ENCODE data around the gene TPRG1. TPM values are rescaled to one million over a fixed set of nuclear protein-coding genes. Genes with fewer than 3 reads are reported as not detected.
A peak's percentile ranks its signal among the peaks of the same experiment; 100 is the strongest.

TPRG1 gene
- total RNA-seq, 1 donor from 2014 or later = 23.4 TPM

- DNase-seq = no peak
- Histone ChIP-seq H3K36me3 (no peaks in the 10 kb centered on the region), H3K4me1 (peaks cover 8% of the 10 kb centered on the region), H3K9me3 (no peaks in the 10 kb centered on the region), H3K4me3 (no peak overlapping the region), H3K27me3 (ENCODE audit: low read depth) (no peaks in the 10 kb centered on the region), H3K27ac (peak overlapping the region; percentile 61)
- no peak for ATAC-seq
- no peak for TF ChIP-seq CTCF (IDR thresholded peaks at IDR 0.05)
- intact Hi-C loops (cut with DNase I) = no loop called here
Measured at GRCh38 chr3:189132839-189133238, 38.9 kb upstream of the TPRG1 start.

GRCh38 chr3:189133768-189134167, 38.0 kb upstream of the TPRG1 start:
- no peaks in the 10 kb centered on the region for H3K27me3 ChIP-seq (ENCODE audit: low read depth)
- intact Hi-C loops (cut with DNase I) = no loop called here
- no peak overlapping the region for H3K27ac ChIP-seq
- peaks cover 8% of the 10 kb centered on the region for H3K4me1 ChIP-seq
- no peak overlapping the region for H3K4me3 ChIP-seq
- TF ChIP-seq CTCF (IDR thresholded peaks at IDR 0.05) = no peak
- ATAC-seq (peak in 1 of 2 donors; percentile 74), DNase-seq (no peak)
- H3K9me3 ChIP-seq = no peaks in the 10 kb centered on the region
- H3K36me3 ChIP-seq = no peaks in the 10 kb centered on the region

GRCh38 chr3:189137416-189137815, 34.4 kb upstream of the TPRG1 start:
- Histone ChIP-seq H3K4me1 (no peaks in the 10 kb centered on the region), H3K4me3 (no peak overlapping the region), H3K27ac (no peak overlapping the region), H3K9me3 (no peaks in the 10 kb centered on the region), H3K27me3 (ENCODE audit: low read depth) (no peaks in the 10 kb centered on the region), H3K36me3 (no peaks in the 10 kb centered on the region)
- TF ChIP-seq CTCF (IDR thresholded peaks at IDR 0.05) = no peak
- no peak for ATAC-seq
- intact Hi-C loops (cut with DNase I) = no loop called here
- no peak for DNase-seq

- peak overlapping the region; percentile 8 for H3K27ac ChIP-seq
Measured at GRCh38 chr3:189138901-189139610, 32.7 kb upstream of the TPRG1 start.

GRCh38 chr3:189139611-189139940, 32.2 kb upstream of the TPRG1 start:
- Histone ChIP-seq H3K4me1 (peaks cover 8% of the 10 kb centered on the region), H3K9me3 (no peaks in the 10 kb centered on the region), H3K4me3 (no peak overlapping the region), H3K27ac (peak overlapping the region; percentile 8), H3K27me3 (ENCODE audit: low read depth) (no peaks in the 10 kb centered on the region), H3K36me3 (no peaks in the 10 kb centered on the region)
- intact Hi-C loops (cut with DNase I) = no loop called here
- no peak for DNase-seq
- no peak for TF ChIP-seq CTCF (IDR thresholded peaks at IDR 0.05)
- ATAC-seq = no peak

More at GRCh38 chr3:189138901-189139610, 32.7 kb upstream of the TPRG1 start:
- no peak for DNase-seq
- no peaks in the 10 kb centered on the region for H3K27me3 ChIP-seq (ENCODE audit: low read depth)
- H3K9me3 ChIP-seq = no peaks in the 10 kb centered on the region
- peaks cover 3% of the 10 kb centered on the region for H3K4me1 ChIP-seq
- TF ChIP-seq CTCF (IDR thresholded peaks at IDR 0.05) = no peak
- ATAC-seq = peak in 1 of 2 donors; percentile 45
- intact Hi-C loops (cut with DNase I) = no loop called here
- no peaks in the 10 kb centered on the region for H3K36me3 ChIP-seq
- H3K4me3 ChIP-seq = no peak overlapping the region
